DND-41 (cell line): ENCODE measurements around the gene SLC26A11.

Source experiments
- CTCF ChIP-seq: IDR thresholded peaks from 2 replicates; pipeline ENCODE4 v1.5.1; 2012; ENCODE audit warnings: borderline replicate concordance, low read length, moderate library complexity, mild to moderate bottlenecking; ENCODE audit not compliant: poor library complexity, severe bottlenecking; ENCODE audit errors: extremely low read depth
- EZH2 ChIP-seq: IDR thresholded peaks from 3 replicates; pipeline ENCODE4 v1.6.1; 2012; ENCODE audit warnings: borderline replicate concordance, low read depth, mild to moderate bottlenecking, moderate library complexity, low read length, inconsistent platforms; ENCODE audit not compliant: severe bottlenecking

GRCh38 chr17:80228477-80228876 is 8.2 kb downstream of the SLC26A11 start:
- TF ChIP-seq CTCF (no peak), EZH2 (no peak)
